GM18868 (cell line): ENCODE data around the gene GP2.

Experiments
- ATAC-seq: cut with Tn5 transposase; IDR thresholded peaks from one replicate; pipeline ENCODE4 v1.9.1; 2021; ENCODE audit warnings: mild to moderate bottlenecking, moderate library complexity; ENCODE audit not compliant: unreplicated experiment

The GP2 gene

DNA sequence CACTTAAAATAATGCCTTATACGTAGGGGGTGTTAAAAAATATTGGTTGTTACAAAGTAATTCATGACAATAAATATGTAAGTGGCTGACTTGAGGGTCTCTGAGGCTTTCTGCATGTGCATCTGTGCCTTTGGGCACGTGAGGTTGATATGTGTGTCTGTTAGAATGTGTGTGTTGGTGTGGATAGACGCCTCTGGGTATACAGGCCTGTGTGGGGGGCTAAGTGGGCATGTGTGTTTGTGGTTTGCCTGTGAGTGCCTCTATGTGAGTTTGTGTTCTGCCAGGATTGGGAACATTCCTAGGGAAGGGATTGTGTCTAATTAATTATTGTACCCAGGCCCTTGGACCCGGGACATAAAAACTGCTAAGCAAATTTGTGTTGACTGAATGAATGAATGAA lies 19.0 kb downstream of the GP2 start:
- ATAC-seq = no peak

DNA sequence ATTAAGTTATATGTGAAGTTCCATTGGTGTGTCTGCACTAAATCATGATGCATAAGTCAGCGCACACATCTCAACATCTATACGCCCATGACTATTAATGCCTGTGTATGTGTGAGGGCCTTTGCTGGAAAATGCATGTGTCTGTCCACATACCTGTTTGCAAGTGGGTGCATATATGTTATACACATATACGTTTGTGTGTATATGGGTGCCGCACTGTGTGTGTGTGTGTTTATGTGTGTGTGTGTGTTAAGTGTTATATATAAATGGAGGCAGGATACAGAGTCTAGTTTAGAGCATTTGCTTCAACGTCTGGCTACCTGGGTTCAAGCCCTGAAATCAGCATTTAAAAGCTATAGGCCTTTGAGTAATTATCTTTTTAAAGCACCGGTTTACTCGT lies 19.5 kb downstream of the GP2 start:
- no peak for ATAC-seq

DNA sequence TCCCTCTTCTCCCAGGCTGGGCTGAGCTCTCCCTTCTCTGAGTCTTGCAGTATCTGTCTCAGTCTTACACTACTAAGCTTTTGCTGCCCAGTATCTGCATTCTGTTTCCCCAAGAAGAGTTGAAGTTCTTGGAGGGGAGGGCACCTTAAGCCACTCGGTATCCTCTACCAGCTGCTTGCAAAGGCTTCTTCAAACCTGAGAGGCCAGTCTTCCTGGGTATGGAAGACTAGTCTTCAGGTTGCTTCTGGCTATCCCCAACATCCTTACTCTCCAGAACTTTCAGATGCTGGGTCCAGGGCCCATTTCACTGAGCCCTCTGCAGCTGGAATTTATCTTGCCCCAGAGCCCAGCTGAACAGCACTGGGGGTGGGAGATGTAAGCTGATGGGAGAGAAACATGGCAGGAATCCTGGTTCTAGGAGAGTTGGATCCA lies 20.1 kb downstream of the GP2 start:
- ATAC-seq = no peak

DNA sequence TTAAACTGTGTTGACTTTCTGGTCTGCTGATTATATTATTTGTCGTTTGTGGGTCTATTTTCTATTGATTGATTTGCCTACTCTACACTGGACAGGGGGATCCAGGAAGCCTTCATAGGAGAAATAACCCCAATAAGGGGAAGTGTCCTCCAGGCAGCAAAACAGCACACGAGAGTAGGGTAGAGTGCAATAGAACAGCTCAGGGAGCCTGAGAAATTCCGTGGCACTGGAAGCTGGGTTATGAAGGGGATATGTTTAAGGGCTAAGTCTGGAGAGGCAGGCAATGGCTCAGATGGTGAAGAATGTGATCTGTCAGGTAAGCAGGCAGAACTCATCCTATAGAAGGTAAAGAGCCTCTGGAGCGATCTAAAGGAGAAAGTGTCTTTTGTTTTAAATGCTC lies 20.9 kb downstream of the GP2 start:
- ATAC-seq = no peak

DNA sequence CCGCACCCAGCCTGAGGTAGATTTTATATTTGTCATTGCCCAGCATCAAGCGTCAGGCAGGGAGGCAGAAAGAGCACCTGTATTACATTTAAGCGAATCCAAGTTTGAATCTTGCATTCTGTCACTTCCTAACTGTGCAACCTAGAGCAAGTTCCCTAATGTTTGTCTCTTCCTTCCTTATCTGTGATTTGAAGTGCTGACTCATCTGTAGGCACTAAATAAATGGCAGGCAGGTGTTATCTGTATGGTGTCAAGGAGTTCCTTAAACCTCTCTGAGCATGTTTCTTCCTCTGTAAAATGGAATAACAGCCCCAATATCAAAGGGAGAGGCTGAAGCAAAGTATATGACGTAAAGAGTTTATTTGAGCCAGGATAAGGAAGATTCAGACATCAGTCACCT lies 24.3 kb downstream of the GP2 start:
- no peak for ATAC-seq

DNA sequence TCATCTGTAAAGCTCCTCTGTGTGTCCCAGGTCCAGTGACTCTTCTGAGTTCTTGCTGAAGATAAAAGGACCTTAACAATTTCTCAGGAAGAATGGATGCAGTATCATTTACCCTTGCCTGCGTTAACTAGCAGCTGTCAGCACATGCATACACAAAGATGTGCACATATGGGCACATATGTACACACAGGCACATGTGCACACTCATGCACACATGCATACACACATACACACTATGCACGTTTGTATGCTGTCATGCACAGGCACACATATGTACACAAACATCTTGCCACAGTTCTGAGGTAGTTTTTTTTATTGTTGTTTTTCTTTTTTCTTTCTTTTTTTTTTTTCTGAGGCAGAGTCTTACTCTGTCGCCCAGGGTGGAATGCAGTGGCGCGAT lies 24.9 kb downstream of the GP2 start:
- no peak for ATAC-seq

DNA sequence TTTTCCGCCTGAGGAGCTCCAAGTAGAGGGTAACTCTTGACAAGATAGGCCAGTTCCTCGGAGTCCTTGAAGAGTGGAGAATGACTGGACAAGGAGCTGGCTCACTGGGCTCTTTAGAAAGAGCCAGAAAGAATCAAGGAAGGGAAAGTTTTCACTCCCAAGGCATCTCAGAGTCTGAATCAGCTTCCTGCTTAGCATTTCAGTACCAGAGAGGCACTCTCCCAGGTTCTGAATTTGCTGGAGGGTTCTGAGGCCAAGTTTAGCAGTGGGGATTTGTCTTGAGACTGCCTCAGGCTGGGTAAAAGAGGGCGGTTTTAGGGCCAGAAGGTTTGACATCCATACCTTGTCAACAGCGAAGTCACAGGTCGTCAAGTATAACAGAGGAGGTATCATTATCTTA lies 25.5 kb downstream of the GP2 start:
- no peak for ATAC-seq

DNA sequence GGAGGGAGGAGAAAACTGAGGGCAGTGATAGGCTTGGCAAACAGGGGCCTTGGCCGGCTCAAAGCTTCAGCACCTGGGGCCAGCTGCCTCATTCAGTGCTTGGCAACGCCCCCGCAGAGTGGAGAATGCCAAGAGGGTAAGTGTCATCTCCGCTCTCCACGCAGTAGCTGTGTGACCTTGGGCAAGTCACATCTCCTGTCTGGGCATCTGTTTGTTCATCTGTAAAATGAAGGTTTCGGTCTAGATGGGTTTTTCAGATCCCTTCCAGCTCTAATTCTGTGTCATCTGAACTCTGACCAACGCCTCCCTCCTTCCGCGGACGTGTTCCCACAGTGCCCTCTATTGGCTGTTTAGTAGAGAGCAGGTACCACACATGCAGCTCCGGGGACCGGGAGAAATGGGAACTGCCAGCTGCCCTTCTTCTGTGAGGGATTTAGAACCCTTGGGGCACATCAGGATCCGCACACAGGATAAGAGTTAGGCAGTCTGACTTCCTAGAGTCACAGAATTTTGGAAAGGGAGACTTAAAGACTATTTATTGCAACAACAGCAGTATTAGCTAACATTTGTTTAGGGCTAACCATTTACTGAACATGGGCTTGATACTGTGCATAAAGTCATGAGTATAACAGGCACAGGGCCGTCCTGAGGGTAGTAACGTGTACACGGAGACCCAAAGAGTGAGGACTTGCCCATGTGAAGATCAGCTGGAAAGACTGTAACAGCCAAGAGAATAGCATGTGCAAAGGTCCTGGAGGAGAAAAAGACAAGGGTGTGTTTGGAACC lies 26.8 kb downstream of the GP2 start:
- ATAC-seq = peak; percentile 63

DNA sequence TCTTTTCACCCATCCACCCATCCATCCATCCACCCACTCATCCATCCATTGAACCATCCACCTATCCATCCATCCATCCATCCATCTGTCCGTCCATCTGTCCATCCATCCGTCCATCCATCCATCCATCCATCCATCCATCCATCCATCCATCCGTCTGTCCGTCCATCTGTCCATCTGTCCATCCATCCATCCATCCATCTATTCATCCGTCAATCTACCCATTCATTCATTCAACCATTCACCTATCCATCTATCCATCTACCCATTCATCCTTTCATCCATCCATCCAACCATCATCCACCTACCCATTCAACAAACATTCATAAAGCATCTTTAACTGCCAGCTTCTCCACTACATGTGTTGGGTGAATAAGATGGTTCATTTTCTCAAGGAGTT lies 28.9 kb downstream of the GP2 start:
- no peak for ATAC-seq

DNA sequence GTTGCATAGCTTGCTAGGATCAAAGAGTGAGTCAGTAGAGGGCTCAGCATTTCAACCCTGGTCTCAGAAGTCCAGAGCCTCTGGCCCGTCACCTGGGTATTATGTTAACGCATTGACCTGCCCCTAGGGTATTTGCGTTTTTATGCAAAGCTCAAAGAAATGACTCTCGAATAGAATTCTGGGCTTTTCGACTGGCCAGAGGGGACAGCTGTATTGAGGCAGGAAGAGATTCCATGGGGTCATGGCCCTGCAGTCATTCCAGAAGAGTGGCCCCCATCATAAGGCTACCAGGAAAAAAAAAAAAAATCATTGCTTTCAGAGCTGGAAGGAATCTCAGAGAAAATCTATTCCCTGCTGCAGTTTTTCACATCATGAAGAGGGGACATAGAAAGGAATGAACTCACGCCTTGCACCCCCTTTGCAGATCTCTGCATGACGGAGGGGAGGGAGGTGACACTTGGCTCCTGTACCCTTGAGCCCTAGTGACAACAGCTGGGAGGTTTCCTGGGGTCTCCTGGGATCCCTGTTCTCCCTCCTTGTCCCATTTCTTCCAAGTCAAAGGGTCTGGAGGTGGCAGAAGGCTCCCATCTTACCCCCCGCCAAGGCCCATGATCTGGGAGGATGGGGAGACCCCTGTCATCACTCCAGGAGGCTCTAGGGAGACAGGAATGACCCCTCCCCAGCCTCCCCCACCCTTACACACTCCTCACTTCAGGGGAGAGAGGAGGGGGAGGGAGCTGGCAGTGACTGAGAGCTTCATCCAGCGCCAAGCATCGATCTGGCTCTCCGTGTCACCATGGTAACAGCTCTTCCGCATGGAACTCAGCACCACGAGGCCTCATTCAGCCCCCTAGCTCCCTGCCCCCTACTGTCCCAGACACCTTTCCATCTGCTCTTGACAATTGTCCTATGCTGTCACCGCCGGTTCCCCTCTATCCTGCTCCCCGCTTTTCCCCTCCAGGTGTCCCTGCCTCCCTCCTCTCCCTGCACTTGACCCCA lies 35.8 kb downstream of the GP2 start:
- ATAC-seq = no peak

DNA sequence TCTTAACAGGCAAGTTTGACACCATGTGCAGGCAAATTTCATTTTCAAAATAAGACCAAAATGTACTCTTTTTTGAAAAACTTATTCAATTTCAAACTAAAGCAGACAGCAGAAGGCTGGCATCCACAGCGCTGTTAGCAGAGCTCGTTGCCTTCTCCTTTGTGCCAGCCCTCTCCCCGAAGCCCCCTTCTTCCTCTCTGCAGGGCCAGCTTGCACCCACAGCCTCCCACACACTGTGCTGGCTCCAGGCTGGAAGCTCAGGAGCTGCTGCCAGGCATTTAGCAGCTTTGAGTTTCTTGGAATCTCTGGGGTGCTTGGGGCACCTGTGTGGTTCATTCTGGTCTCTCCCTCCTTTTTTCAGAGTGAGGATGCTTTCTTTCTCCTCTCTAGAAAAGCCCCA lies 37.7 kb downstream of the GP2 start:
- ATAC-seq = no peak

DNA sequence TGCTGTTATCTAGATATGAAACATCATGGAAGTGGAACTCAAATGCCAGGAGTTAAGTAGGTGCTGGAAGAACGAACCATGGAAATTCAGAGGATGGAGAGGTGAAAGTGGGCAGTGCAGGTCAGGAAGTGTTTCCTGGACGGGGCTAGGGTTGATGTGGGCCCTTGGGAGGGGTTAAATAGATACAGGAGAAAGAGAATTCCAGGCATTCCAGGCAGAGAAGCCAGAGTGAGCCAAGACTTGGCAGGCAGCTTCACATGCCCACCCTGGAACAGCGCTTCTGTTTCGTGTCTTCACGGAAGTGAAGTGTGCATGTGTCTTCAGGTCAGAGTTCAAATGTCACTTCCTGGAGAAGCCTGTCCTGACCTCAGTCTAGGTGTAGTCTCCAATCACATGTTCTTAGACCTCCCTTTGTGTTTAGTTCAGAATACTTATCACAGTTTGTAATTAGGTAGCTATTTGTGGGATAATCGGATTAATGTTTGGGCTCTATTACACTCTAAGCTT lies 41.3 kb downstream of the GP2 start:
- no peak for ATAC-seq

DNA sequence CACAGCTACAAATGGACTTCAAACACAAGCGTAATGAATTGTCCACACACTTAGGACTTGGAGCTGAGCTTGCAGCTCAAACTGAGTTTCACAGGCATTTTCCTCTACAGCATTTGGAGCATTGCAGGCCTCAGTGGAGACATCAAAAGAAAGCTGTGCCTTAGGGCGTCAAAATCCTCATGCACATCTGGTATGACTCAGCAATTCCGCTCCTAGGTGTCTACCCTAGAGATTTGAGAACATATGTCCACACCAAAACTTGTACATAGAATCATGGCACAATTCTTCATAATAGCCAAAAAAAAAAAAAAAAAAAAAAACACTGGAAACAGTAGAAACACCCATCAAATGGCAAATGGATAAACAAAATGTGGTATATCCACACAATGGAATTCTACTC lies 47.1 kb downstream of the GP2 start:
- ATAC-seq = no peak

DNA sequence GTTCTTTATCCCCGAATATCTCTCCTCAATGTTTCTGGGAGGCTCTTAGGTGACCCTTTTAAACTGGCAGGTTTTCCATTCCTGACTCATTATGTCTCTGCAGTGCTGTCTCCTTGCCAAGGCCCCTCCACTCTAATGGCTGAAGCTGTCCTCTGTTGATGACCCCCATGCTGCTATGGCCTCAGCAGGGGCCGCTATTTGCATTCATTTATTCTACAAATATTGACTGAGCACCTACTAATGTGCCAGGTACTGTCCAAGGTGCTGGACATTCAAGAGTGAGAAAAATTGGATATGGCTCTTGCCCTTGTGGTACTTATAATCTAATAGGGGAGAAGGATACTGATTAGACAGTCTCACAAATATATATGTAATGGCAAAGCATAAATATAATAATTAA lies 55.4 kb downstream of the GP2 start:
- no peak for ATAC-seq

DNA sequence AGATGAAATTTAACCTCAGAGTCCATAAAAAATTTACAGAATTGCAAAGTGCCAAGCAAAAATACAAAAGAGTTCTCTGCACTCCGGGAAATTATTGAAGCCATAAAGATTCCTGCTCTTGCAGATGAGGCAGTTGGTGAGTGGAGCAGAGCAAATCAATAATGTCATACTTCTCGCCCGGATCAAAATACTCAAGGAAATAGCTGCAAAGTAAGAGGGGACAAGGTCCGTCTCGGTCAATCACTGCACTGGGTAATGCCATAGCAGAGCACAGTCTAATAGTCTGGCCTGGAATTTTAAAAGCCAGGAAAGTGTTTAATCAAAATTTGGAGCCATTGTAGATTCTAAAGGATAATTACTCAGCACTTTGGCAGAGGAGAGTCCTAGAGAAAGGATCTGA lies 58.9 kb downstream of the GP2 start:
- ATAC-seq = no peak

DNA sequence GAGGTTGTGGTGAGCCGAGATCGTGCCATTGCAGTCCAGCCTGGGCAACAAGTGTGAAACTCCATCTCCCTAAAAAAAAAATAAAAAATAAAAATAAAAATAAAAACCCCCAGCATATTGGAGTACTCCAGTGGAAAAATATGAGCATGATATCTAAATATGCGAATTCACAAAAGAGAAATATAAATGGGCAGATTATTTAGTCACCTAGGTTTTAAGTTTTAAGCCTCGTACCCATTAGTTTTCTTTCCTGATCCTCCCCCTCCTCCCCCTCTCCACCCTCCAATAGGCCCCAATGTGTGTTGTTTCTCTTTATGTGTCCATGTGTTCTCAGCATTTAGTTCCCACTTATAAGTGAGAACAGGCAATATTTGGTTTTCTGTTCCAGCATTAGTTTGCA lies 62.3 kb downstream of the GP2 start:
- ATAC-seq = no peak

DNA sequence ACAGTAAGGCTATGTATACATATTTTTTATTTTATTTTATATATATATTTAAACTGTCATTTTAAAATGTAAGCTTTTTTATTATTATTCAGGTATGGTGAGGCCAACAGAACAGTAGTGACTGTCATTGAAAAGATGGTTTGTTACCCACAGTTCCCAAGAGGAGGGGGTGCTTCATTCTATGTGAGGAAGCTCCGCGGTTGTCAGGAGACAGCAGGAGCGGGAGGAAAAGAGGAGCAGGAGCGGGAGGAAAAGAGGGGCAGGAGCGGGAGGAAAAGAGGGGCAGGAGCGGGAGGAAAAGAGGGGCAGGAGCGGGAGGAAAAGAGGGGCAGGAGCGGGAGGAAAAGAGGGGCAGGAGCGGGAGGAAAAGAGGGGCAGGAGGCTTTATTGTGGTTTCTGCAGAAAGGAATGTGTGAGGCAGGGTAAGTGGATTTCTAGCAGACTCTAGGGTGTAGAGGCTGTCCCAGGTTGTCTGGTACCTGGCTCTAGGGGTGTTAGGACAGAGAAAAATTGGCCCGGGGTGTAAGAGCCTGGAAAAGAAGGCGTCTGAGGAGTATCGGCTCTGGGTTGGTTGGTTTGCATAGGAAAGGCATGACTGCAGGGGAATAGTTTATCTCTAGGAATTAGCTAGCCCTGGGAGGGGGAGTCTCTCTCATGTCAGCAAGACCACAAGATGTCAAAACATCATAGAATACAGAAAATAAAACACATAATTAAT lies 64.0 kb downstream of the GP2 start:
- no peak for ATAC-seq

DNA sequence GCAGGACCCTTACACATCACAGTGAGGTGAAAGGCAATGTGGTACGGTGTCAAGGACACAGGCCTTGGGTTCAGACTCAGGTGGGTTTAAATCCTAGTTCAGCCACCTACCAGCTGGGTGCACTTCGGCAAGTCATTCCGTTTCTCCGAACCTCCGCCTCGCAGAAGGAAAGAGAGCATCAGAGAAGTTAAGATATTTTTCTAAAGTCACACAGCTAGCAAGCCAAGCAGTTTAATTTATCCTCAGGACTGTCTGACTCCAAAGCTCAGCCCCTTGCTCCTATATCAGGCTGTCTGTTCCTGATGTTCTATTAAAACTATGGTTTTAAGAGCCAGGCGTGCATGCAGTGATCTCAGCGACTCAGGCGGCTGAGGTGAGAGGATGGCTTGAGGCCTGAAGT lies 65.1 kb downstream of the GP2 start:
- no peak for ATAC-seq

DNA sequence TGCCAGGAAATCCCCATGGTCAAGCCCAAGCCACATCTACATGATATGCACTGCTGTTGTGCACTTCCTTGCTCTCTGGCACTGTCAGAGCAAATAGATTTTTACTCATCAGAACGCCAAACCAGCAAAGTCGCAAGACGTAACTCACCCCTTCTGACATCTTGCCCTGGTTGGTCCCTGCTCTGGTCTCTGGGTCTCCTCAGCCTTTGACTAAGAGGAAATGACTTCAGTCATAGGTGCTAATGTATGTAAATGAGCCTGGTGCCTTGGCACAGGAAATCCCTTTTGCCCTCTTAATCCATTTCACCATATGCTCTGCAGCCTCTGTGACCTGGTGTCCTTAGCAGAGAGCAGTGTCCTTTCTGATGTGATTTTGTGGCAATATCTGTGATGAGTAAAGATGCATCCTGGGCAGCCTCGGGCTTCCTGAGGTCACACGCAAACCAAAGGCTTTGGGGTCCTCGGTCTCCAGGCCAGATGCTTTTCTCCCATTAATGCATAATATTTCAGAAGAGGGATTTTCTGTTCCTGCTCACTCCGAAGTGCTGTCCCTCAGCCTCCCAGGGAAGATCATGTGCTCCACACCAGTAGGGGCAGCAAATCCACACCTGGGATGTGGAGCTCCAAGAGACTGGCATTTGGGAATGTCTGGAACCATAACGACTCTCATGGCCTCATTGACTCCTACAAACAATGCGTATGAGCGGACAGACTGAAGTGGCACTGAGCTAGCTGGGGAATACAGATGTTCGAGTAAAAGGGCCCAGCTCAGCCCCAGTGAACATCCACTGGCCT lies 66.9 kb downstream of the GP2 start:
- no peak for ATAC-seq
